T47D (cell line): ENCODE data around the gene NAA20.

Experiments
- DNase-seq, 2 experiments: peaks; one replicate each; pipeline versions ENCODE4 v3.0.0 to v3.0.0-alpha.2; 2011 to 2012; ENCODE audit warnings: low read depth in 1 of 2, low spot score in 1 of 2
- JUND ChIP-seq: IDR thresholded peaks from 2 replicates; pipeline ENCODE4 v1.6.1; 2012; ENCODE audit warnings: low read depth
- in situ Hi-C: cut with HindIII; loops from 2 replicates; pipeline ENCODE4 v1.10.0; 2016; ENCODE audit warnings: low sequenced_read_pairs, low pct_unique_long_range_greater_than_20kb

The NAA20 gene

GRCh38 chr20:20039752-20040387 is 22.7 kb downstream of the NAA20 start:
- DNase-seq = no peak
- in situ Hi-C loops = no loop called here
- TF ChIP-seq JUND = no peak

DNA sequence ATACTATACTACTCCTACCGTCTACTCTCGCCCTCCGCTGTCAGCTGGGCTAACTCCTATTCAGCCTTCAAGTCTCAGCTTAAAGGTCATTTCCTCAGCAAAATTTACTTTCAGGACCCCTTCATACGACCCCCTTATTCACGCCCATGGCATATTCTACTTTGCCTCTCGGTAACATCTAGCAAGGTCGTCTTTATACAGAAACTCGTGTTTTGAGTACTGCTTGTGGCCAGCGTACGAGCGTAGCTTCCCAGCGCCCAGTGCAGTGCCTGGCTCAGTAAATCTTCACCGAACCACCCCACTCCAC is 34.6 kb downstream of the NAA20 start:
- TF ChIP-seq JUND = no peak
- in situ Hi-C loops = no loop called here

DNA sequence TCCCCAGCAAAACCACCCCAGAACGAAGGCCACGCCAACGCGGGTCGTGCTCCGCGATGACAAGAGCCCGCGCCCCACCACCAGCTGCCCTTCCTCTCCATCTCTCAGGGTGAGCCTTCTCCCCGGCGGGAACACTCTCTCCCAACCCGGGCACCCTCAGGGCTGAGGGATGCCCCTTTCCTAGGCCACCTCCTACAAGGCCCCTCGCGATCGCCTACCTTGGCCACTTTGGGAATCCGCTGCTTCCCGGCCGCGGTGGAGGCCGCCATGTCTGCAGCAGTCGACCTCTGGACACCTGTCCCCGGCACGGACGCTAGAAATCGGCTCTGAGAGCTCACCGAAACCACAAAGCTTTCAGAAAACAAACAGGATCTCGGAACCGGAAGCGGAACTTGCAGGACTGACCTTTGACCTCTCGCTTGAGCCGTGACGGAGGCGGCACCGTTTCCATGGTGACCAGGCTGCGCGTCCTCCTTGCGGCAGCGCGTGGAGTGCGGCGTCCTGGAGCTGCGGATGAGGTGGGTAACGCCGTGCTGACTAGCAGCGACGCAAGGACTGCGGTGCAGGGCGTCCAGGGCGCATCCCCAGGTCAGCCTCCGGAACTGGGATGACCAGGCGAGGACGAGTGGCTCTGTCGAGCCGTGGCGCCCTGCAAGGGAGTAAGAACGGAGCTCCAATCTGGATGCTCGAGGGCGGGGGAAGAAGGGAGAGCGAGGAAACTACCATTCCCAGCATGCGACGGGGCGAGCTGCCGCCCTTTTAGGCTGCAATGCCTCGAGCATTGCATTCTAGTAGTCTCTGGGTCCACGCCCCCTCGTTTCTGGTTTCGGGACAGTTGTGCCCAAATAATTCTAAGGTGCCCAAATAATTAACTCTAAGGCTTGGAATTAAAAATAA is 35.2 kb downstream of the NAA20 start, which contains the start of the genes CFAP61 and CRNKL1:
TSS of gene CFAP61 (plus strand) at position 459 of the 897 bp plus-strand sequence. CDS start 4,122 bp downstream, outside the sequence.
TSS of gene CRNKL1 (minus strand) at position 393 of the 897 bp plus-strand sequence. CDS start at position 269, 124 bp downstream.
- in situ Hi-C loops = no loop called here
- DNase-seq = peak; percentile 77 to 99
- no peak for TF ChIP-seq JUND

More for the DNA sequence above, 34.6 kb downstream of the NAA20 start:
- DNase-seq = peak in 1 of 2 experiments; percentile 12

DNA sequence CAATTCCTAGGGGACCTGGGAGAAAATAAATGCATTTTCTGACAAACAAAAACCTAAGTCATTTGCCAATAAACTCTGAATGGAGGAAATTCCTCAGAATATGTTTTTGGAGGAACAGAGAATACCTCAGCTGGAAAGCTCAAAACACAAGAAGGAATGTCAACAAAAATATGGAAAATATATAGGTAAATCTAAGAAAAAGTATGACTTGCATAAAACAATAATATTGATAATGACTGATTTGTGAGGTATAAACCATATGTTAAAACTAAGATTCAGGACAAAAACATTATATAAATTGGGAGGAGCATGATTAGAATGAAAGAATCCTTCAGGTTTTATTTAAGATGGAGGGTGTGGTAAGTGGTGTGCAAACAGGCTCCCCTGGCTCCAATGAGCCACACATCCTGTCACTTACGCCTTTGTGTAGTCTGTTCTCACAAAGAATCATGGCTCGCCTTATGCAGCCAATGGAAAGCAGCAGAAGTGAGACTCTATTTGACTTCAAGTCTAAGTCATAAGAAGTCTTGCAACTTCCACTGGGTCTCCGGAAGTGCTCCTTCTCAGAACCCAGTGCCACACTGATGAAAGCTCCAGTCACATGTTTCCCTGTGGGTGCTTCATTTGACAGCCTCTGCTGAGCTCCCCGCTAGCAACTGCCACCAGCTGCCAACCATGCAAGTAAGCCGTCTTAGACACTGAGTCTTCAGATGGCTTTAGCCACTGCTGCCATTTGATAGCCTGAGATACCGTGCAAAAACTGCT is 43.3 kb downstream of the NAA20 start:
- in situ Hi-C loops = no loop called here

DNA sequence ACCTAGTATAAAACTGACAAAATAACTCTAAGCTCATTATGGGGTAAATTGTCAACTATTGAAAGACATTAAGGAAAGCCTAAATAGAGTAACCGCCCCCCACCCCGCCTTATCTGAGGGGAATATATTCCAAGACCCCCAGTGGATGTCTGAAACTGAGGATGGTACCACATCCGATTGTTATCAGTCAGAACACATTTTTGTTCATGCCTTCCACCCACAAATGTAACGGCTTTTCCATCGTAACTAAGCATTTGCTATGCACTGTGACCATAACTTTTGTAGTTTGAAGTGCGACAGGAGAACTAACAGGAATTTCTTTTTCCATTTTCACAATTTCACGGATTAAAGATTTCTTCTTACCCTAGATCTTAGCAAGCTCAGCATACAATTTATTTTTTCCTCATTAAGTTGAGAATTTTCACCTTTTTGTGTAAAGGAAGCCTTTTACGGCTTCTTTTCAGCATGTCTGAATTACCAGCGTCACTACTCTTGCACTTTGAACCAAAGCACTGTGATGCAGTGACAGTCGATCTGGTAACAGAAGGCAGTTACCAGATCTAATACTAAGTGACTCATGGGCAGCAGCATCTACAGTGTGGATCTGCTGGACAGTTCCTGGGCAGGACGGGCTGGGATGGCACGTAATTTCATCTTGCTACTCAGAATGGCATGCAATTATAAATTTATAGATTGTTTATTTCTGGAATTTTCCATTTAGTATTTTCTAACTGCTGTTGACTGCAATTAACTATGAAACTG is 47.0 kb downstream of the NAA20 start:
- DNase-seq = no peak
- in situ Hi-C loops = no loop called here
- TF ChIP-seq JUND = no peak

More for the DNA sequence above, 43.3 kb downstream of the NAA20 start:
- no peak for TF ChIP-seq JUND
- no peak for DNase-seq

DNA sequence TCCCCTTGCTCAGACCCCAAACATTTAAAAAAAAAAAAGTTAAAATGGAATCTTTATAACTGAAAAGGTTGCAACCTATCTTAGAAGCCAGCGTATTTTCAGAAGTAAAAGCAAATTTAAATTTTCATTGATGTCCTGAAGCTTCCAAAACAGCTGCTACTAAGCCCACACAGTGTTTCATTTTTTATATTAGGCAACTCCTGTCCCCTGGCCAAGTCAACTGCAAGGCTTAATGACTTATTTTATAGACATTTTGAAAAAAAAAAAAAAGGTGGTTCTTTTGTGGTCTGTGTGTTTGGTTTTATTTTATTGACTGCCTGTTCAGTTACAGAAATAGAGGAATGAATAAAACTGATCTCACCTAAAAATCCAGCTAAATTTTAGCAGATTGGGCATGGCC is 48.2 kb downstream of the NAA20 start:
- no peak for DNase-seq
- TF ChIP-seq JUND = no peak
- in situ Hi-C loops = no loop called here

- DNase-seq = no peak
- in situ Hi-C loops = no loop called here
- no peak for TF ChIP-seq JUND
Measured at GRCh38 chr20:20070871-20071726, 53.9 kb downstream of the NAA20 start.

- no peak for DNase-seq
- in situ Hi-C loops = no loop called here
Measured at GRCh38 chr20:20073801-20074371, 56.7 kb downstream of the NAA20 start.

GRCh38 chr20:20075032-20075431 is 57.9 kb downstream of the NAA20 start:
- in situ Hi-C loops = no loop called here
- no peak for DNase-seq
- no peak for TF ChIP-seq JUND

More at GRCh38 chr20:20073801-20074371, 56.7 kb downstream of the NAA20 start:
- no peak for TF ChIP-seq JUND

DNA sequence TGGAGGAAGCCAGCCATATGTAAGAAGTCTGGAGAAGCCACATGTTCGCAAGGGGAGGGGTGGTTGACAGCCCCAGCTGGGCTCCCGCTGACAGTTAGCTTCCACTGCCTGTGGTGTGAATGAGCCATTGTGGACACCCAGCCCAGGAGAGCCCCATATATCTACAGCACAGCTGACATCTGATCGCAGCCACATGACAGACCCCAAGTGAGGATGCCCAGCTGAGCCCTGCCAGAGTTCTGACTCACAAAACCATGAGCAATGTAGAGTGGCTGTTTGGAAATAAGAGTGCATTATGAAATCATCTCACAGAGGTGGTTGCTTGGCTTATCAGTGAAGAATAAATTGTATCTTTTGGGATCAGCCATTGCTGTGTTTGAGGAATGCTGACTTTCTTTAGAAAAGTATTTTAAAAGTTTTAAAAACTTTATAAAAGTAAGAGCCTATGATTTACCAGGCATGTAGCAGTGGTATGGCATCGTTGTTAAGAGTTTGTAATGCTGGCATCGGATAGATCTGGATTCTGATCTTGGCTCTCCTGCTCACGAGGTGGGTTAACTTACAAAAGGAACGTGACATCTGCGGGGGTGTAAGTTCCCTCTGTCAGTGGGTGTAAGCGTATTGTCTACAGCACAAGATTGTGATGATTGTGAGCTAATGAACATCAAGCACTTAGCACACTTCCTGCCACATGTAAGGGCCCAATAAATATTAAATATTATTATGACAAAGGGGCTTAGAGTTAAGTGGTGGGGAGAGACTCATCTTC is 59.3 kb downstream of the NAA20 start:
- TF ChIP-seq JUND = no peak
- in situ Hi-C loops = no loop called here
- DNase-seq = no peak
